GM06990 (cell line): ENCODE results near the gene ABCB4.

Experiments
- DNase-seq: peaks from one replicate; pipeline ENCODE4 v3.0.0-alpha.2; 2011; ENCODE audit not compliant: insufficient read length; ENCODE audit errors: extremely low read depth
- H3K27me3 ChIP-seq: replicated peaks from 2 replicates; pipeline ENCODE4 v1.6.0; 2011; ENCODE audit warnings: low read length; ENCODE audit not compliant: control insufficient read depth, insufficient read depth
- H3K36me3 ChIP-seq: 2 replicates; pipeline ENCODE4 v1.5.1; 2011; ENCODE audit warnings: low read length; ENCODE audit not compliant: control insufficient read depth, insufficient read depth
- H3K4me3 ChIP-seq: replicated peaks from 2 replicates; pipeline ENCODE4 v1.5.1; 2011; ENCODE audit warnings: low read depth, mild to moderate bottlenecking, control low read depth, low read length
- TF ChIP-seq, protein P1 (sequence below): IDR thresholded peaks from 2 replicates; pipeline ENCODE4 v1.5.1; 2011; ENCODE audit warnings: low read length, control low read depth, mild to moderate bottlenecking, inconsistent platforms; ENCODE audit not compliant: insufficient read depth, poor library complexity, severe bottlenecking

ABCB4 gene

DNA sequence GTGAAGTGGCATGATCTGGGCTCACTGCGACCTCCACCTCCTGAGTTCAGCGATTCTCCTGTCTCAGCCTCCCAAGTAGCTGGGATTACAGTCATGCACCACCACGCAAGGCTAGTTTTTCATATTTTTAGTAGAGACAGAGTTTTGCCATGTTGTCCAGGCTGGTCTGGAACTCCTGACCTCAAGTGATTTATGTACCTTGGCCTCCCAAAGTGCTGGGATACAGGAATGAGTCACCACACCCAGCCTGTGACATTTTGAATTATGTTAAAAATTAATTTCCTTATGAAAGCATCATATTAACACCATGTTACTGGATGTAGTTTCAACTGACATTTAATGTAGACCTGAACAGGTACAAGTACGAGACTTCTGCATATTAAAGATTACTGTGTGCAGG, 24.3 kb downstream of the ABCB4 start:
- DNase-seq: no peak
- TF ChIP-seq, protein P1, sequence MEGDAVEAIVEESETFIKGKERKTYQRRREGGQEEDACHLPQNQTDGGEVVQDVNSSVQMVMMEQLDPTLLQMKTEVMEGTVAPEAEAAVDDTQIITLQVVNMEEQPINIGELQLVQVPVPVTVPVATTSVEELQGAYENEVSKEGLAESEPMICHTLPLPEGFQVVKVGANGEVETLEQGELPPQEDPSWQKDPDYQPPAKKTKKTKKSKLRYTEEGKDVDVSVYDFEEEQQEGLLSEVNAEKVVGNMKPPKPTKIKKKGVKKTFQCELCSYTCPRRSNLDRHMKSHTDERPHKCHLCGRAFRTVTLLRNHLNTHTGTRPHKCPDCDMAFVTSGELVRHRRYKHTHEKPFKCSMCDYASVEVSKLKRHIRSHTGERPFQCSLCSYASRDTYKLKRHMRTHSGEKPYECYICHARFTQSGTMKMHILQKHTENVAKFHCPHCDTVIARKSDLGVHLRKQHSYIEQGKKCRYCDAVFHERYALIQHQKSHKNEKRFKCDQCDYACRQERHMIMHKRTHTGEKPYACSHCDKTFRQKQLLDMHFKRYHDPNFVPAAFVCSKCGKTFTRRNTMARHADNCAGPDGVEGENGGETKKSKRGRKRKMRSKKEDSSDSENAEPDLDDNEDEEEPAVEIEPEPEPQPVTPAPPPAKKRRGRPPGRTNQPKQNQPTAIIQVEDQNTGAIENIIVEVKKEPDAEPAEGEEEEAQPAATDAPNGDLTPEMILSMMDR: no peak
- H3K36me3 ChIP-seq: no peaks in the 10 kb centered on the region; the same call in 1 of the 2 replicates
- no peak overlapping the region for H3K4me3 ChIP-seq
- no peaks in the 10 kb centered on the region for H3K27me3 ChIP-seq

DNA sequence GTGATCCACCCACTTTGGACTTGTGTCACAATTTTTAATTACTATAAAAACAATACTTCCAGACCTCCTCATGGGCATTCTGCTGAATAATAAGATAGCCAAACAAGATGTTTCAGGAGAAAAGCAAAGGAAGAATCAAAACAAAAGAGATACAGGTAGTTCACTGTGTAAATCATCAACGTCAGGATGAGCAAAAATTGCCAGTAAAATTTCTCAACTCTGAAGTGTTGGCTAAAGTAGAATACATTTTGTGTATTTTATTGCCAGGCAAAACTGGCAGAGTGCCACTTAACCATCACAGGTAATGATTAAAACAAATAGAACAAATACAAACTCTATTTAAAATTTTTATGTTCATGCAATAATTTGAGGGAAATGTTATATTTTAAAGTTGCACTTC, 24.8 kb downstream of the ABCB4 start:
- Histone ChIP-seq H3K4me3 (no peak overlapping the region), H3K36me3 (no peaks in the 10 kb centered on the region; the same call in 1 of the 2 replicates), H3K27me3 (no peaks in the 10 kb centered on the region)
- TF ChIP-seq, protein P1: no peak
- DNase-seq: no peak

DNA sequence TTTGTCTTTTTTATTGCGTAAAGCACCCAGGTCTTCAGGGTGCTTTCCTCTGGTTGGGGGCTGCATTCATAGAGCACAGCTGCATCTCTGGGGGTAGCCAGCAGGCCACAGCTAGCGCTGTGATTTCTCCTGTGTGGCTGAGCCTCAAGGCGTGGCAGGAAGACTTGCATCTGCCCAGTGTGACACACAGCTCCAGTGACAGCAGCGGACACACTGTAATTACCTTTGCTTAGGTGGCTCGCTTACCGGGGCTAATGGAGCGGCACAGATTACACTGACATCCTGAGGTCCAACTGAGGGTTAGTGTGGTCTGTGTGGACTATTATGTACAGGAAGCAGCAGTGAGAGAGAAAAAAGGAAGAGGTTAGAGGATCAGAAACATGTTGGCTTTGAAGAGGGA, 27.1 kb downstream of the ABCB4 start:
- no peak for DNase-seq
- H3K4me3 ChIP-seq: no peak overlapping the region
- no peaks in the 10 kb centered on the region for H3K27me3 ChIP-seq
- TF ChIP-seq, protein P1: no peak
- H3K36me3 ChIP-seq: no peaks in the 10 kb centered on the region; the same call in 1 of the 2 replicates

DNA sequence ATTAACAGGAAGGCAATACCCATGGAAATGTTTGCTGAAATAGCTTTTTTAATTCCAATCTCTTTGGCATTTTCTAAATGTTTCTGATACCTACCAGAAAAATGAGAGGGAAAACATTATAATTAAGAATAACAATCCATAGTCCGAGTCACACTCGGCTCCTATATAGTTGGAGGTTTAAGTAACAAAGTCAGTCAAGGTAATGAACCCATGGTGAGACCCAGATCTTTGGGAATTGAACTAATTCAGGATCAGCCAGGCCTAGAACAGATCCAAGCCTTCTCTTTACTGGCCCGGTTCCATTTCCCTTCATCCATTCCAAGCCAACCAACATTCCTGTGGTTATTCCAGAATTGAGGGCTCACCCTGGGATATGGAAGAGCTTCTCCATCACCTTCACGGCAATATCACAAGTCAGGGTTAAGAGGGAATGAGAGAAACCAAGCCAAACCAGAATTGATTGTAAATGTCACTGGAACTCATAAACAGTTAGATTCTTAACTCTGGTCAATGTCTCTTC, 28.3 kb downstream of the ABCB4 start:
- DNase-seq: no peak
- TF ChIP-seq, protein P1: no peak
- Histone ChIP-seq H3K27me3 (no peaks in the 10 kb centered on the region), H3K36me3 (no peaks in the 10 kb centered on the region; the same call in 1 of the 2 replicates), H3K4me3 (no peak overlapping the region)

DNA sequence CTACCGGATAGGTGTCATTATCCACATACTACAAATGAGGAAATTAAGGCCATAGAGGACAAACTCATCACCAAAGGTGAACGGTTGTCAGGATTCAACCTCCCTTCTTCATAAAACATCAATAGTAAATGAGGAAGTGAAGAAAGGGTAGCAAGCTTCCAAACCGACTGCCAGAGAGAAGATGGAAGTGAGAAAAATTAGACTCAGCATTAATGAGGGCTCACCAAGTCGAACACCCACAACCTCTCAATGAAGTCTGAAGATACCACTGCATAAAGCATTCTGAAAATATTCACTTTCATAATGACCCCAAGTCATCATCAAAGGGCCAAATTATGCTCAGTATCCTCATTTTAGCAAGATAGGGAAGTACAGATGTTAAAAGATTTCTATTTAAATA, 29.6 kb downstream of the ABCB4 start:
- no peaks in the 10 kb centered on the region; the same call in 1 of the 2 replicates for H3K36me3 ChIP-seq
- no peak overlapping the region for H3K4me3 ChIP-seq
- no peaks in the 10 kb centered on the region for H3K27me3 ChIP-seq
- TF ChIP-seq, protein P1: no peak
- DNase-seq: peak; percentile 60

DNA sequence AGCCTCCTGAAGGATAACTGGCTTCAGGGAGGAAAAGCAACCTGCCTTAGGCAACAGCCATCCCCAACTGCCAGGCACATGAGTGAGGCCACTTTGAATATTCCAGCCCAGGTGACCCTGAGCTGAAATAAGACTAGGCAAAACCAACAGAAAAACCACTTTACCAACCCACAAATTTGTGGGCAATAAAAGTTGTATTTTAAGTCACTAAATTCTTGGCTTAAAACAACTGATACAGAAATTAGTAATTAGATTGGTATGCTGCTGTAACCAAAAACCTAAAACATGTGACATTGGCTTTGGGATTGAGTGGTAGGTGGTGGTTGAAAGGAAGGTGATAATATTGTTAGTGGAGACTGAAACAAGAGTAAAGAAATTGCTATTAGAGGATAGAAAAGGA, 39.9 kb downstream of the ABCB4 start:
- Histone ChIP-seq H3K36me3 (no peaks in the 10 kb centered on the region; the same call in none of the 2 replicates), H3K27me3 (no peaks in the 10 kb centered on the region), H3K4me3 (no peak overlapping the region)
- no peak for DNase-seq
- TF ChIP-seq, protein P1: no peak
